MCF 10A (cell line): ENCODE measurements around the gene HYAL3. TPM values are rescaled to one million over a fixed set of nuclear protein-coding genes. Genes with fewer than 3 reads are reported as not detected.

Source experiments
- BruUV-seq: library from RNA; stranded (reverse); fragments of 400-500 nt; replicated peaks from 2 replicates; lab custom pipeline; 2021; lab: Mats Ljungman, UMichigan
- CTCF ChIA-PET: fragments of 300-600 bp; sonication (Branson Sonifier 250); formaldehyde crosslinking; extraction: SDS; loops from one replicate; lab custom pipeline; 2021; ENCODE audit warnings: antibody characterized with exemption, inconsistent platforms; lab: Yijun Ruan, JAX
- POLR2A ChIA-PET: fragments of 300-600, 350-650 bp; sonication (Branson Sonifier 250); formaldehyde crosslinking; extraction: SDS; loops from one replicate; lab custom pipeline; 2020; ENCODE audit warnings: antibody characterized with exemption, inconsistent platforms; lab: Yijun Ruan, JAX
- DNase-seq: peaks from one replicate; pipeline ENCODE4 v3.0.0-alpha.2; 2018; ENCODE audit not compliant: unreplicated experiment
- H3K27ac Mint-ChIP-seq: one replicate; pipeline ENCODE4 v1.8.0; 2022; ENCODE audit warnings: mild to moderate bottlenecking, low read depth, mixed read lengths; ENCODE audit not compliant: unreplicated experiment
- H3K27me3 Mint-ChIP-seq: one replicate; pipeline ENCODE4 v1.8.0; 2022; ENCODE audit warnings: mixed read lengths; ENCODE audit not compliant: insufficient read depth, unreplicated experiment
- H3K36me3 Mint-ChIP-seq: one replicate; pipeline ENCODE4 v1.8.0; 2022; ENCODE audit warnings: mild to moderate bottlenecking, moderate library complexity, mixed read lengths; ENCODE audit not compliant: insufficient read depth, unreplicated experiment
- H3K4me1 Mint-ChIP-seq: one replicate; pipeline ENCODE4 v1.8.0; 2022; ENCODE audit warnings: mixed read lengths; ENCODE audit not compliant: insufficient read depth, unreplicated experiment
- H3K4me3 Mint-ChIP-seq: one replicate; pipeline ENCODE4 v1.8.0; 2022; ENCODE audit warnings: mild to moderate bottlenecking, moderate library complexity, mixed read lengths; ENCODE audit not compliant: unreplicated experiment
- H3K9me3 Mint-ChIP-seq: one replicate; pipeline ENCODE4 v1.8.0; 2022; ENCODE audit warnings: mixed read lengths; ENCODE audit not compliant: unreplicated experiment
- CTCF ChIP-seq: fragments of 200-600 bp; IDR thresholded peaks from one replicate; pipeline ENCODE4 v1.8.0; 2022; ENCODE audit warnings: antibody characterized with exemption, mild to moderate bottlenecking; ENCODE audit not compliant: unreplicated experiment
- intact Hi-C: fragments of 100-400 bp; cut with micrococcal nuclease; formaldehyde crosslinking; loops from 2 replicates; pipeline ENCODE4 v1.14.1; 2022
- total RNA-seq: library from RNA; stranded (reverse); gene quantifications from 2 replicates; pipeline ENCODE4 v1.2.3, GENCODE V29; 2022

The HYAL3 gene
- total RNA-seq, 1 experiment from 2014 or later = 2.3 TPM

- peaks cover 6% of the 10 kb centered on the region for H3K4me1 Mint-ChIP-seq
- ChIA-PET POLR2A (interaction anchor here (1.2 to 5.0 kb wide), 4 partner anchors 13 to 32 kb away, joined by 3 to 22 read pairs (median 4); partner anchors contain the start of genes HYAL3, IFRD2 and NAA80), CTCF (interaction anchor here (0.6 to 3.9 kb wide), 28 partner anchors 9 to 1345 kb away, joined by 3 to 38 read pairs (median 4); partner anchors contain the start of genes HYAL1, HYAL3, IFRD2 and NAA80)
- H3K27ac Mint-ChIP-seq = no peak overlapping the region
- intact Hi-C loops = loop anchor here (1.0 kb wide), 2 partner anchors 49 to 131 kb away; no protein-coding TSS in a partner anchor
- H3K36me3 Mint-ChIP-seq = peaks cover 4% of the 10 kb centered on the region
- BruUV-seq = no TSS peak
- no peaks in the 10 kb centered on the region for H3K27me3 Mint-ChIP-seq
- no peak for TF ChIP-seq CTCF
- no peak overlapping the region for H3K4me3 Mint-ChIP-seq
- DNase-seq = no peak
- no peaks in the 10 kb centered on the region for H3K9me3 Mint-ChIP-seq
Measured at GRCh38 chr3:50323614-50324199, 24.5 kb upstream of the HYAL3 start.

- BruUV-seq = no TSS peak
- H3K4me3 Mint-ChIP-seq = peak overlapping the region; percentile 21
- no peak overlapping the region for H3K27ac Mint-ChIP-seq
- peaks cover under 1% of the 10 kb centered on the region for H3K36me3 Mint-ChIP-seq
- intact Hi-C loops = no loop called here
- DNase-seq = no peak
- ChIA-PET CTCF (interaction anchor here (0.7 to 3.9 kb wide), 12 partner anchors 8 to 1346 kb away, joined by 3 to 38 read pairs (median 8); partner anchors contain the start of genes HYAL1, HYAL3, IFRD2 and NAA80), POLR2A (interaction anchor here (1.8 to 5.0 kb wide), 2 partner anchors 14 to 31 kb away, joined by 4 to 22 read pairs; partner anchors contain the start of gene IFRD2)
- no peaks in the 10 kb centered on the region for H3K9me3 Mint-ChIP-seq
- peaks cover 6% of the 10 kb centered on the region for H3K4me1 Mint-ChIP-seq
- TF ChIP-seq CTCF = no peak
- H3K27me3 Mint-ChIP-seq = no peaks in the 10 kb centered on the region
Measured at GRCh38 chr3:50323092-50323600, 23.9 kb upstream of the HYAL3 start.

GRCh38 chr3:50322386-50323091, 23.3 kb upstream of the HYAL3 start, which contains the start of gene HYAL2:
Gene HYAL2, minus strand, starts transcription at chr3:50322745. Its CDS starts 2,256 bp downstream, at chr3:50320489.
- DNase-seq = no peak
- no TSS peak for BruUV-seq
- ChIA-PET POLR2A (interaction anchor here (1.8 to 5.0 kb wide), 2 partner anchors 15 to 30 kb away, joined by 4 to 22 read pairs; partner anchors contain the start of gene IFRD2), CTCF (interaction anchor here (0.7 to 3.9 kb wide), 9 partner anchors 8 to 56 kb away, joined by 3 to 38 read pairs (median 10); partner anchors contain the start of genes HYAL1, HYAL3, IFRD2 and NAA80)
- Mint-ChIP-seq H3K27ac (peak within 1 kb of the TSS; percentile 98), H3K4me3 (peak within 1 kb of the TSS; percentile 80), H3K36me3 (no peaks in the 10 kb centered on the region), H3K27me3 (no peaks in the 10 kb centered on the region), H3K4me1 (peaks cover 7% of the 10 kb centered on the region), H3K9me3 (no peaks in the 10 kb centered on the region)
- no peak for TF ChIP-seq CTCF
- intact Hi-C loops = no loop called here
